ENCODE data around the gene DNAH1.

The DNAH1 gene

GRCh38 chr3:52358362-52358940 is 42.3 kb downstream of the DNAH1 start:
- TF ChIP-seq, protein P1, sequence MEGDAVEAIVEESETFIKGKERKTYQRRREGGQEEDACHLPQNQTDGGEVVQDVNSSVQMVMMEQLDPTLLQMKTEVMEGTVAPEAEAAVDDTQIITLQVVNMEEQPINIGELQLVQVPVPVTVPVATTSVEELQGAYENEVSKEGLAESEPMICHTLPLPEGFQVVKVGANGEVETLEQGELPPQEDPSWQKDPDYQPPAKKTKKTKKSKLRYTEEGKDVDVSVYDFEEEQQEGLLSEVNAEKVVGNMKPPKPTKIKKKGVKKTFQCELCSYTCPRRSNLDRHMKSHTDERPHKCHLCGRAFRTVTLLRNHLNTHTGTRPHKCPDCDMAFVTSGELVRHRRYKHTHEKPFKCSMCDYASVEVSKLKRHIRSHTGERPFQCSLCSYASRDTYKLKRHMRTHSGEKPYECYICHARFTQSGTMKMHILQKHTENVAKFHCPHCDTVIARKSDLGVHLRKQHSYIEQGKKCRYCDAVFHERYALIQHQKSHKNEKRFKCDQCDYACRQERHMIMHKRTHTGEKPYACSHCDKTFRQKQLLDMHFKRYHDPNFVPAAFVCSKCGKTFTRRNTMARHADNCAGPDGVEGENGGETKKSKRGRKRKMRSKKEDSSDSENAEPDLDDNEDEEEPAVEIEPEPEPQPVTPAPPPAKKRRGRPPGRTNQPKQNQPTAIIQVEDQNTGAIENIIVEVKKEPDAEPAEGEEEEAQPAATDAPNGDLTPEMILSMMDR (IDR thresholded peaks at IDR 0.05; ENCODE audit: insufficient read depth, low read depth, low read length, missing control alignments): no peak
- no peak for DNase-seq (ENCODE audit: low read depth)
- H3K4me3 ChIP-seq (ENCODE audit: low read length): no peak overlapping the region

DNA sequence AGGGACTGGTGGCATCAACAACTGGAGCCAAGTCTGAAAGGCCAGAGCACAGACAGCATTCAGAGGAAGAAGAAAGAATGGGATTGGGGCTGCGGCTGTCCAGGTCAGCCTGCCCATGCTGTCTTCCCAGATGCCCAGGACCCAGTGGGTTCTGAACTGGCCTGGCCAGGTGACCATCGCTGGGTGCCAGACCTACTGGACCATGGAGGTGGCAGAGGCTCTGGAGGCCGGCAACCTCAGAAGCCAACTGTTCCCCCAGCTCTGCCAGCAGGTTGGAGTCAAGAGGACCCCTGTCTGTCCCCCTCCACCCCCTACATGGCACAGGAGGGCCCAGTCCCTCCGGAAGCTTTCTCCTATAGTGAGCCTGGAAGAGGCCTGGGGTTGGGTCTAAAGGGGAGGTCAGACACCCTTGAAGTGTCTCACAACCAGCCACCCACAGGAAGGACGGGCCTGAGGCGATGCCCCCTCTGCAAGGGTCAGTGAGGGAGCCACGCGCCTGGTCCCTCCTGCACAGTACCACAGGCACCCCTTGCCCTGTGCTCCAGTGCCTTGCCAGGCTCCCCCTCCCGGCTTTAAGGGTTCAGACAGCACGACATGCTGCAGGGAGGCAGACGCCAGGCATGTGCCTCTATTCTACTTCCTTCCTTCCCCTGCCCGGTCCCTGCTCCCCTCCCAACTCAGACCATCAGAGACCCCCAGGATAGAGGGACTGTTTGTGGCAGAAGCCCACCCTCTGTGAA is 43.2 kb downstream of the DNAH1 start:
- no peak for DNase-seq (ENCODE audit: low read depth)
- H3K4me3 ChIP-seq (ENCODE audit: low read length): no peak overlapping the region
- TF ChIP-seq, protein P1 (IDR thresholded peaks at IDR 0.05; ENCODE audit: insufficient read depth, low read depth, low read length, missing control alignments): no peak

DNA sequence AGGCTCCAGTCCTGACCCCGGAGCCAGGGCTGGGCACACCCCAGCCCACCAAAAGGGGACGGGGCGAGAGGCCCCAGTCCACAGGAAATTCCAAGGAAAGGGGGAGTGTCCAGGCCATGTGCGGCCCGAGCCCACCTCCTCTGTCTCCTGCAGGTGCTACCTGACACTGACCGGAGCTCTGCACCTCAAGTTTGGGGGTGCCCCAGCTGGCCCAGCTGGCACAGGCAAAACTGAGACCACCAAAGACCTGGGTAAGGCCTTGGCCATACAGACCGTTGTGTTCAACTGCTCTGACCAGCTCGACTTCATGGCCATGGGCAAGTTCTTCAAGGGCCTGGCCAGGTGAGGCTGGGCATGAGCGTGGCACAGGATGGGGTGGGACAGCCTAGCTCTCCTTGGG is 44.9 kb downstream of the DNAH1 start:
- DNase-seq (ENCODE audit: low read depth): no peak
- no peak overlapping the region for H3K4me3 ChIP-seq (ENCODE audit: low read length)
- TF ChIP-seq, protein P1 (IDR thresholded peaks at IDR 0.05; ENCODE audit: insufficient read depth, low read depth, low read length, missing control alignments): no peak

DNA sequence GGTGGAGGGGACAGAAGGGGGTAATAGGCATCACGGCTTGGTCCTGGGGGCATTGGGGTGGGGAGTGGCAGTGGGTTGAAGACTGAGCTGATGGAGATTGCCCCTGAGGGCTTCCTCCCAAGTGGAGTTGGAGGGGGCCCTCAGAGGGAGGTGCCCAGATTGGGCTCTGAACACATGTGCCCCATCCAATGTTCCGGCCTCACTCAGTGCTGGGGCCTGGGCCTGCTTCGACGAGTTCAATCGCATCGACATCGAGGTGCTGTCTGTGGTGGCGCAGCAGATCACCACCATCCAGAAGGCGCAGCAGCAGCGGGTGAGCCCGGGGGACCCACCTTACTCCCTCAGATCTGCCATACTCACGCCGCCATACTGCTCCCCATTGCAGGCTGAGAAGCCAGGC is 45.3 kb downstream of the DNAH1 start:
- TF ChIP-seq, protein P1 (IDR thresholded peaks at IDR 0.05; ENCODE audit: insufficient read depth, low read depth, low read length, missing control alignments): no peak
- H3K4me3 ChIP-seq (ENCODE audit: low read length): no peak overlapping the region
- no peak for DNase-seq (ENCODE audit: low read depth)

- H3K4me3 ChIP-seq (ENCODE audit: low read length): no peak overlapping the region
- DNase-seq (ENCODE audit: low read depth): no peak
- TF ChIP-seq, protein P1 (IDR thresholded peaks at IDR 0.05; ENCODE audit: insufficient read depth, low read depth, low read length, missing control alignments): no peak
Observed at GRCh38 chr3:52361898-52362297, 45.8 kb downstream of the DNAH1 start.

- no peak for DNase-seq (ENCODE audit: low read depth)
- no peak overlapping the region for H3K4me3 ChIP-seq (ENCODE audit: low read length)
- TF ChIP-seq, protein P1 (IDR thresholded peaks at IDR 0.05; ENCODE audit: insufficient read depth, low read depth, low read length, missing control alignments): no peak
Observed at GRCh38 chr3:52364322-52365035, 48.4 kb downstream of the DNAH1 start.
